Heart left ventricle (tissue), 13 donors: Measurements from ENCODE around the gene ENPP3.

Experiments
- POLR2A ChIP-seq, 2 donors: fragments of 450-650 bp; IDR thresholded peaks; one replicate each; pipeline ENCODE4 v1.6.1; 2017; ENCODE audit warnings: antibody characterized with exemption in 2 of 2, mild to moderate bottlenecking in 2 of 2, moderate library complexity in 2 of 2
- TF ChIP-seq, protein P1 (sequence below), 12 donors: fragments of 200-600 bp; sonication (generic) in 4 of 12; IDR thresholded peaks; one replicate each; pipeline versions ENCODE4 v1.5.0 to v1.8.0; 2018 to 2022; ENCODE audit warnings: antibody characterized with exemption in 12 of 12, mild to moderate bottlenecking in 5 of 12
- donor health status: ischemic (EF 13 %, LVEDD 7.1; RV severe dilation, severe dysfunction).
- donor health status: DM: no; HTN: yes; CAD: no.
- donor health status: DM: no; HTN: no; CAD: no.
- donor health status: ischemic (EF 25% LVEDD 6.9; RV normal size, moderate dysfunction).
- donor health status: ischemic (EF 25% LVEDD 5.7; RV mildly dilated, moderate dysfunction).
- donor health status: ischemic (EF 35%, LVEDD 5.7; RV mildly dilated, moderate dysfunction).
- donor health status: nonischemic (EF 11% LVEDD 7.7; RV severe dilation, severe dysfunction).
- donor health status: DM: yes; HTN: yes; CAD: no.
- donor health status: PGD.
- donor health status: ischemic (EF 29% LVEDD 5.4; RV normal size, mild dysfunction).
- donor health status: nonischemic (EF 23%, LVEDD 6.1; RV moderate dilation, normal function).

DNA sequence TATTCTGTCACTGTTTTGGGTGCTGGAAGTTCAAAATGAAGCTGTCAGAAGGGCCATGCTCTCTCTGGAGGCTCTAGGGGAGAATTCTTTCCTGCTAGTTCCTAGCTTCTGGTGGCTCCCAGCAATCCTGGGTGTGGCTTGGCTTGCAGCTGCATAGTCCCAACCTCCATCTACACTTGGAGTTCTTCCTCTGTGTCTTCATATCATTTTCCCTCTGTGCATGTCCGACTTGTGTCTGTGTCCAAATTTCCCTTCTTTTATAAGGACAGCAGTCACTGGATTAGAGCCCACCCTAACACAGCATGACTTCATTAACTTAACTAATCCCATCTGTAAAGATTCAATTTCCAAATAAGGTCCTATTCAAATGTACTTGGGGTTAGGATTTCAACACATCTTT lies 147.5 kb downstream of the ENPP3 start:
- TF ChIP-seq, protein P1, sequence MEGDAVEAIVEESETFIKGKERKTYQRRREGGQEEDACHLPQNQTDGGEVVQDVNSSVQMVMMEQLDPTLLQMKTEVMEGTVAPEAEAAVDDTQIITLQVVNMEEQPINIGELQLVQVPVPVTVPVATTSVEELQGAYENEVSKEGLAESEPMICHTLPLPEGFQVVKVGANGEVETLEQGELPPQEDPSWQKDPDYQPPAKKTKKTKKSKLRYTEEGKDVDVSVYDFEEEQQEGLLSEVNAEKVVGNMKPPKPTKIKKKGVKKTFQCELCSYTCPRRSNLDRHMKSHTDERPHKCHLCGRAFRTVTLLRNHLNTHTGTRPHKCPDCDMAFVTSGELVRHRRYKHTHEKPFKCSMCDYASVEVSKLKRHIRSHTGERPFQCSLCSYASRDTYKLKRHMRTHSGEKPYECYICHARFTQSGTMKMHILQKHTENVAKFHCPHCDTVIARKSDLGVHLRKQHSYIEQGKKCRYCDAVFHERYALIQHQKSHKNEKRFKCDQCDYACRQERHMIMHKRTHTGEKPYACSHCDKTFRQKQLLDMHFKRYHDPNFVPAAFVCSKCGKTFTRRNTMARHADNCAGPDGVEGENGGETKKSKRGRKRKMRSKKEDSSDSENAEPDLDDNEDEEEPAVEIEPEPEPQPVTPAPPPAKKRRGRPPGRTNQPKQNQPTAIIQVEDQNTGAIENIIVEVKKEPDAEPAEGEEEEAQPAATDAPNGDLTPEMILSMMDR (IDR thresholded peaks at IDR 0.05): no peak
- no peak for TF ChIP-seq POLR2A (IDR thresholded peaks at IDR 0.05)
